ENCODE results near the gene JAKMIP2.
"Not testable (repeated sequence)": the region's sequence is repeated elsewhere in the genome, so short reads cannot be mapped to it uniquely, and the experiment has no call there.

JAKMIP2 gene

GRCh38 chr5:147648597-147648996 is 133.9 kb downstream of the JAKMIP2 start:
- no peak for DNase-seq (ENCODE audit: low read depth)

GRCh38 chr5:147645197-147645596 is 137.3 kb downstream of the JAKMIP2 start:
- no peak for DNase-seq (ENCODE audit: low read depth)

GRCh38 chr5:147644460-147644859 is 138.1 kb downstream of the JAKMIP2 start:
- DNase-seq (ENCODE audit: low read depth): no peak

DNA sequence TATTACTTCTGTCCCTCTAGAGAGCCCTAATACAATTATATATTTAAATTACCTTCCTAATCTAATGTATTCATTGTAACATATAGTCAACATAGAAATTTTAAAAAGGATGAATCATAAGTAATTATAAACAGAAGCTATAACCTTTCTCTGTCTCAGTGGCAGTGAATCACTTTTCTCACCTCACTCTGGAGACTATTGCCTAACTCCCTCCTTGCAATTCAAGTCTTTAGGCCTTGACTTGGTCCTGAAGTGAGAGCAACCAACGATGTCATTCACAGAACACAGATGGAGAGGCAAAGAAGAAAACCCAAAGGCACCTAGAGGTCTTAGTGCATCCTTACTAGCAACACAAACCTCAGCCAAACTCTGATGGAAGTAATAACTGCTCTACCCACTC is 139.4 kb downstream of the JAKMIP2 start:
- DNase-seq (ENCODE audit: low read depth): no peak

DNA sequence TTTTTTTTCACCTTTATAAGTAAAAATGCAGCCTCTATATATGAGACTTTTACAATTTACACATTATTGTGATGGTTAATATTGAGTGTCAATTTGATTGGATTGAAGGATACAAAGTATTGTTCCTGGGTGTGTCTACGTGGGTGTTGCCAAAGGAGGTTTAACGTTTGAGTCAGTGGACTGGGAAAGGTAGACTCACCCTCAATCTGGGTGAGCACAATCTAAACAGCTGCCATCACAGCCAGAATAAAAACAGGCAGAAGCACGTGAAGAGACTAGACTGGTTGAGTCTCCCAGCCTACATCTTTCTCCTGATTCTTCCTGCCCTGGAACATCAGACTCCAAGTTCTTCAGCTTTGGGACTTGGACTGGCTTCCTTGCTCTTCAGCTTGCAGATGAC is 139.9 kb downstream of the JAKMIP2 start:
- no peak for DNase-seq (ENCODE audit: low read depth)

- DNase-seq (ENCODE audit: low read depth): no peak
Observed at GRCh38 chr5:147639321-147639720, 143.2 kb downstream of the JAKMIP2 start.

- no peak for DNase-seq (ENCODE audit: low read depth)
Observed at GRCh38 chr5:147636729-147636984, 145.9 kb downstream of the JAKMIP2 start.

DNA sequence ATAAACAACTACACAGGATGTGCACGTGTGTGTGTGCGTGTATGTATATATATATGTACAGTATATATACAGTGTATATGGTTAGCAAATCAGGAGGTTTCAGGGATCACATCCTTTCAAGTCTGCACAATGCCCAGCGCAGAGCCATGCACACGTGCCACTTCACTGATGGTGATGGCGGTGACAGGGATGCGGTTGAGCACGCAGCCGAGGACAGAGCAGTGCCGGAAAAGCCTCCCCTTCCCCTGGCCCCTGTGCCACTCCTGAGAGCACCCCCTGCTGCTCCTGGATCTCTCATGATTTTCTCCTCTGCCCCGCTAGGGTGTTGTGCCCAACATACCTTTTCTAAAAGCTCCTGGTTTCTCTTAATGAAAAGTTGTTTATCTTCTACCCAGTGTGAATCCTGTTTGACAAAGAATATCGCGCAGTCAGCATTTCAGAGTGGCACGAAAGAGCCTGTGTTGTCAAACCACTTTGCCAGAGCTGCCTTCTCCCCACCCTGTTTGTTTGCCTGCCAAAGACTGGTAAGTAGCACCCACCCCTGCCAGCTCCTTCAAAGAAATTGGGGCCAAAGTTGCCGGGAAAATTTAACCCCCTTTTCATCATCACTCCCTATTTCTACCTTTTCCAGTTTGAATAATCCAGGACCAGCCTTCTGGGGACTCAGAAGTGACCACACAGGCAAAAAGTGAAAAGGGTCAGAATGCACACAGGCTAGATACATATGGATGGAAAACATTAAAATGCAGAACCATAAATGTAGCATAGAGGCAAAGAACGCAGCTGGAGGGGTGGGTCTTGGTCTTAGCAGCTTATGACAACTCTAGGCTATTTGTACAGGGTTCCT is 146.4 kb downstream of the JAKMIP2 start:
- DNase-seq (ENCODE audit: low read depth): no peak

GRCh38 chr5:147635439-147635838 is 147.1 kb downstream of the JAKMIP2 start:
- DNase-seq (ENCODE audit: low read depth): not testable (repeated sequence)

DNA sequence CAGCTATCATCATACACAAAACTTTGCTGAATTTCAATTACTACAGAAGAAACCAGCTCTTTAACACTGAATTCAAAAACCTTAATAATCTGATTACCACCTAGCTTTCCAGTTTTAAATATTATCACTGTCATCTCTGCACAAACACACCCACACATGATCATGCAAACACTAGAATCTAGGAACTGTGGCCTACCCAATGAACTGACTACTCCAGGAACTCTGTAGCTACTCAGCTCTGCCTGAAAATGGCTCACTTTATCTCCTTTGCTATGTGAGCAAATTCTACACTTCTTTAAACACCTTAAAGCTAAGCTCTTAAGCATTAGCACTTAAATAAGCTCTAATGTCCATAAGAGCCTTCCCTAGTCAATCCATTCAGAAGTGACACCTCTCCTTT is 149.4 kb downstream of the JAKMIP2 start:
- DNase-seq (ENCODE audit: low read depth): no peak

- DNase-seq (ENCODE audit: low read depth): no peak
Observed at GRCh38 chr5:147631428-147632003, 151.0 kb downstream of the JAKMIP2 start.

- no peak for DNase-seq (ENCODE audit: low read depth)
Observed at GRCh38 chr5:147629196-147629595, 153.3 kb downstream of the JAKMIP2 start.

- DNase-seq (ENCODE audit: low read depth): peak; percentile 9
Observed at GRCh38 chr5:147628058-147628895, 154.3 kb downstream of the JAKMIP2 start.

DNA sequence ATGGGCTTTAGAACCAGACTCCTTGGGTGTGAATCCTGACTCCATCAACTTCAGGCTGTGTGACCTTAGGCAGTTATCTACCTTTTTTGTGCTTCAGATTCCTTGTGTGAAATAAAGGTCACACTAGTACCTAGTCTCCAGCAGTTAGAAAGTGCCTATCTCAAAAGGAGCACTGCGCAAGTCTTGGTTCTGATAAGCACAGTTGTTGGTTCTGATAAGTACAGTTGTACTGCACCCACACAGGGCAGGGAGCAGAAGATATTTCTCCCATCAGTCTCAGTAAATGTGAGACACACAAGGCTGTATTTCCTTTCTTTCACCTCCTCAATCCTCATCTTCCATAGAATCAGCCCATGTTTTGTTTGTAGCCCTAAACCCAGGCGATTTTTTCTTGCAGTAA is 156.1 kb downstream of the JAKMIP2 start:
- DNase-seq (ENCODE audit: low read depth): no peak

DNA sequence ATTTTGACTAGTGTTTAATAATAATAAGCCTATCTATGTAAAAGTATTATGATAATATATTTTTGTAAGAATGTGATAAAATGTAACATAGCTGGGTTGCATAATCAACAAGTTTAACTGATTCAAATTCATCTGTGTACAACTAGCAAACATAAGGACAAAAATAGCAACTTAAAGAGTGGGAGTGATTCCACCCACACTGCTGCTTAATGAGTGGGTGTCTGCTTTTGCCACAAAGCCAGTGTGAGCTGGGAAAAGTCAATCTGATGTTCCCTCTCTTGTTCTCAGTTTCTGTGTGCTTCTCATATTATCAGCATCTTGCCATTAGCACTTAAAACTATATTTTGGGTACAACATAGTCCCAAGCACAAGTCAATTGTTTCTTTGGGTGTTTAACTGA is 161.5 kb downstream of the JAKMIP2 start:
- DNase-seq (ENCODE audit: low read depth): no peak

DNA sequence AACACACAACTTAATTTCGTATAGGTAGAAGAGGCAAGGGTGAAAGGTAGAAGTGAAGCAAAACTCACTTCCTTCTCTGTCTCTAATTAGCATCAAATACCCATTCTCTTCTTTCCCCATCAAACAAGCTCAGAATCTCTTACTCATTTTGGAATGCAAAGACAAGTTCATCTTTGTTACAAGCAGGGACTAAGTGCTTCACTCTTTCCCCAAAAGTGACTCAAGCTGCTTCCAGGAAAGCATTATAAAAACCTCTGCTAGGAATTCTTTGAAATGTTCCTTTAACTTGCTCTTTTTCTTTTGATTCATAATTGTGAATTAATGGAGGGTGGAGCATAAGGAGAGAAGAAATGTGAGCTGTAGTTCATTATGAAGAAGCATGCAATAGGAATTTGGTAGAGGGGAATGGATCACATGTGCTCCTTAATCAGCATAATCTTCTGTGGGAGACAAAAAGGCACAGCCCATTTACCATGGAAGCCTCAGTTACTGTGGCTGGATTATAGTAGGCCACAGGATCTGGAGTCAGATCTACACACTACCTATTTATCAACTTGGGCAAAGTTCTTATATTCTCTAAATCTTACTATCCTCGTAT is 163.1 kb downstream of the JAKMIP2 start:
- DNase-seq (ENCODE audit: low read depth): no peak

- no peak for DNase-seq (ENCODE audit: low read depth)
Observed at GRCh38 chr5:147617711-147618350, 164.7 kb downstream of the JAKMIP2 start.

GRCh38 chr5:147617191-147617606 is 165.3 kb downstream of the JAKMIP2 start:
- no peak for DNase-seq (ENCODE audit: low read depth)

DNA sequence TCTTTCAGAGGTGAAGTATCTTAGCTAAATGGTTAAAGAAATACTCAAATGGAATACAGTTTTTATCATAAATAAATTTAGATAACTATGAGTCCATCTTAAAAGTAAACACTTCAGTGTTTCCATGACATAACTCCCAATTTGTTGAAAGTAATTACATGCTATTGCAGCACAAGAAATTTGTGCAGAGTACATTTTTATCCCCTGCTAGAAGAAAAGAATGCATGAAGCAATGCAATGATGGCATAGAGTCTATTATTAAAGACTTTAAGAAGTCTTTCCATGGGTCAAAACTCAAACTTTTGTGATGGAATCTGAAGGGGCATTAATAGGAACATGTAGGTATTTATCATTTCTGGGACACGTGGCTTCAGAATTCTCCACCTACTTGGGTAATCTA is 166.1 kb downstream of the JAKMIP2 start:
- DNase-seq (ENCODE audit: low read depth): no peak

DNA sequence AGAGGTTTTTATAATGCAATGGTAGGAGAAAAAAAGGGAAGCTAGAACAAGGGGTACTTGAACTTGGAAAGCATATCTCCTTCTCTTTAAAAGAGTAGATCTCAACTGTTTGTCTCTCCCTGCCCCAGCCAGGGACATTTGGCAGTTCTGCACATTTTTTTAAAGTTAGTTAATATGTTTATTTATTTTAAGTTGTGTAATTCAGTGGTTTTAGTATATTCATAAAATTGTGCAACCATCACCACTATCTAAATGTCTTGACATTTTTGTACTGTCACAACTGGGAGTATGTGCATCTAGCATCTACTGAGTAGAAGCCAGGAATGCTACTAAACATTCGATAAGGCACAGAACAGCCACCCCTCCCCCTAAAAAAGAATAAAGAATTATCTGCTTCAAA is 169.2 kb downstream of the JAKMIP2 start:
- DNase-seq (ENCODE audit: low read depth): peak; percentile 5

DNA sequence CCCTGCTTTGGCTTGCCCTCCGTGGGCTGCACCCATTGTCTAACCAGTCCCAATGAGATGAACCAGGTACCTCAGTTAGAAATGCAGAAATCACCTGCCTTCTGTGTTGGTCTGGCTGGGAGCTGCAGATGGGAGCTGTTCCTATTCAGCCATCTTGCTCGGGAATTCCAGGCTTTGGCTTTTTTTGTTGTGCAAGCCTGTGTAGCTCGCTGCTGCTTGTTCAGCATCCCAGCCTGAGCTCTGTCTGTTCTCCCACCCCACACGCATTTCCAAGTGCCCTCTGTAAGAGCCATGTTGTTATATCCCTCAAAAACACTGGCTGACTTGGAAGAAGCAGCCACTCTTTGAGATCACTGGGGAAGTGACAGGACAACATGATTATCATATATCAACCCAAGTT is 171.0 kb downstream of the JAKMIP2 start:
- DNase-seq (ENCODE audit: low read depth): no peak

- no peak for DNase-seq (ENCODE audit: low read depth)
Observed at GRCh38 chr5:147610798-147611197, 171.7 kb downstream of the JAKMIP2 start.

Data from GM04503 (cell line).